GM12875 (cell line): ENCODE results near the gene GPR173.

ENCODE experiments used
- H3K4me3 ChIP-seq: one replicate; pipeline ENCODE4 v1.5.1; 2011; ENCODE audit warnings: low read depth, low read length, control low read depth
- TF ChIP-seq, protein P1 (sequence below): IDR thresholded peaks from 2 replicates; pipeline ENCODE4 v1.5.1; 2011; ENCODE audit warnings: low read depth, mild to moderate bottlenecking, control low read depth, inconsistent platforms, low read length, moderate library complexity, borderline replicate concordance; ENCODE audit not compliant: insufficient read depth

Gene GPR173, protein sequence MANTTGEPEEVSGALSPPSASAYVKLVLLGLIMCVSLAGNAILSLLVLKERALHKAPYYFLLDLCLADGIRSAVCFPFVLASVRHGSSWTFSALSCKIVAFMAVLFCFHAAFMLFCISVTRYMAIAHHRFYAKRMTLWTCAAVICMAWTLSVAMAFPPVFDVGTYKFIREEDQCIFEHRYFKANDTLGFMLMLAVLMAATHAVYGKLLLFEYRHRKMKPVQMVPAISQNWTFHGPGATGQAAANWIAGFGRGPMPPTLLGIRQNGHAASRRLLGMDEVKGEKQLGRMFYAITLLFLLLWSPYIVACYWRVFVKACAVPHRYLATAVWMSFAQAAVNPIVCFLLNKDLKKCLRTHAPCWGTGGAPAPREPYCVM

DNA sequence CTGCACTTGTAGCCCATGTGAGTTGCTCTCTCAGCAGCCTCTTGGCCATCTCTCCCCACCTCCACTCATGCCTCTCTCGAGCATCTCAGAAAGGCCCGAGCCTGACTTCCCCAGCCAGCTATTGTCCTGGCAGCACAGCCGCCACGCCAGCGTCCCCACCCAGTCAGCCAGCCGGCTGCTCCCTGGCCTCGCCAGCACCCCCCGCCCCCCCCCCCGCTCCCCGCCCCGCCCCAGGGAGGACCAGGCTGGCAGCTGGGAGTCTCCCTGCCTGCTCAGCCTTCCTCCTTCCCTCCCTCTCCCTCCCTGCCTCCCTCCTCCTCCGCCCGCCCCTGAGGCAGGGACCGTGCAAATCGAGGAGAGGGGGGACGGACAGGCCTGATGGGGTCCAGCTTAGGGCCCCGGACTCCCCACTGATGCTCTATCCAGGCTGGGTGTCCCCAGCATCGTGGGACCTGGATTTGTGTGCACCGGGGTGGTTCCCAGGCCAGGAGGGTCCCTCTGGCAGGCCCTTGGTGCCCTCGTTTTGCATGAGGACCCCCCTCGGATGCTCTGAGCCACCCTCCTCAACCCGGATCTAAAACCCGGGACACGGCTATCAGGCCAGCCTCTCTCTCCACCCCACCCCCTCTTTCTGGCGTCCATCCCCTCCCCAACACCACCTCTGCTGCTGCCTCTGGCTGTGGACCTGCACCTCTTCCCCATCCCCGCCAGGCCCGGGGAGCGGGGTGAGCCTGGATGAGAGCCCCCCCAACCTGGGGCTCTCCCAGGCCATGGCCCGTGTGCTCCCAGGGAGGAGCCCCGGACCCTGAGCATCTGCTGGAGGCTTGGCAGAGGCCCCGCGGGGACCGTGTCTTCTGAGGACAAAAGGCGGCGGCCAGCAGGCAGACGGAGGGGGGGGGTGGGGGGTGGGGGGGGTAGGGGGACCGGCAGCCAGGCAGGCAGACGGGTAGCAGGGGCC, at the start of gene GPR173:
Gene GPR173, plus strand, starts transcription at position 621 of the 958 bp plus-strand sequence. CDS start 27,833 bp downstream, outside the sequence.
- TF ChIP-seq, protein P1, sequence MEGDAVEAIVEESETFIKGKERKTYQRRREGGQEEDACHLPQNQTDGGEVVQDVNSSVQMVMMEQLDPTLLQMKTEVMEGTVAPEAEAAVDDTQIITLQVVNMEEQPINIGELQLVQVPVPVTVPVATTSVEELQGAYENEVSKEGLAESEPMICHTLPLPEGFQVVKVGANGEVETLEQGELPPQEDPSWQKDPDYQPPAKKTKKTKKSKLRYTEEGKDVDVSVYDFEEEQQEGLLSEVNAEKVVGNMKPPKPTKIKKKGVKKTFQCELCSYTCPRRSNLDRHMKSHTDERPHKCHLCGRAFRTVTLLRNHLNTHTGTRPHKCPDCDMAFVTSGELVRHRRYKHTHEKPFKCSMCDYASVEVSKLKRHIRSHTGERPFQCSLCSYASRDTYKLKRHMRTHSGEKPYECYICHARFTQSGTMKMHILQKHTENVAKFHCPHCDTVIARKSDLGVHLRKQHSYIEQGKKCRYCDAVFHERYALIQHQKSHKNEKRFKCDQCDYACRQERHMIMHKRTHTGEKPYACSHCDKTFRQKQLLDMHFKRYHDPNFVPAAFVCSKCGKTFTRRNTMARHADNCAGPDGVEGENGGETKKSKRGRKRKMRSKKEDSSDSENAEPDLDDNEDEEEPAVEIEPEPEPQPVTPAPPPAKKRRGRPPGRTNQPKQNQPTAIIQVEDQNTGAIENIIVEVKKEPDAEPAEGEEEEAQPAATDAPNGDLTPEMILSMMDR: no peak
- no peak within 1 kb of the TSS for H3K4me3 ChIP-seq

DNA sequence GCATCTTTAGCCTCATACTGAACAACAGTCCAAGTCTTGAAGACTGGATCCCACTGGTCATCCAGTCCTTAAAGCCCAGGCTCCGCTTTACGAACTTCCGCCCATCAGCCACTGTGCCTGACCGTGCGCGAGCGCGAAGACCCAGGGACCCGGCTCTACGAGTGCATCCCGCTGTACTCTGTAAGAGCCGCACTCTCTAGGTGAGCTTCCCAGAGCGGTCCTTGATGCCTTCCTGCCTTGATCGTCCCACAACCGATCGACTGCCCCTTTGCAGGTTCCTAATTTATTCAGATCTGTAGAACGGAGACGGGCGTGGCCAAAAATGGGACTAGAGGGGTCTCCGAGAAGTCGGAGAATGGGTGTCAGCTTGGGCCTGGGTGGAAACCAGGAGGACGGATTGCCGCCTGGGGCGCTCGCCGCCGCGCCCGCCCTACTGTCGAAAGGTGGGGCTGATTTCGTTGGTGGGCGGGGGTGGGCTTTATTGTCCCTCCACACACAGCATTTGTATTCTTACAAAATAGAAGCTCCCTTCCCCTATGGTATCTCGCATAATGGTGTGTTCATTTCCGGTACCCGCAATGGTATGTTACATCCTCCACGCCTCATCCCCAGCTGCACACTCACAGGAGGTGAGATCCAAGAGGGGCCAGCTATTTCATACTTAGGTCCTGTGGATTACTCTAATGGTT, 48.0 kb upstream of the GPR173 start:
- TF ChIP-seq, protein P1: no peak

DNA sequence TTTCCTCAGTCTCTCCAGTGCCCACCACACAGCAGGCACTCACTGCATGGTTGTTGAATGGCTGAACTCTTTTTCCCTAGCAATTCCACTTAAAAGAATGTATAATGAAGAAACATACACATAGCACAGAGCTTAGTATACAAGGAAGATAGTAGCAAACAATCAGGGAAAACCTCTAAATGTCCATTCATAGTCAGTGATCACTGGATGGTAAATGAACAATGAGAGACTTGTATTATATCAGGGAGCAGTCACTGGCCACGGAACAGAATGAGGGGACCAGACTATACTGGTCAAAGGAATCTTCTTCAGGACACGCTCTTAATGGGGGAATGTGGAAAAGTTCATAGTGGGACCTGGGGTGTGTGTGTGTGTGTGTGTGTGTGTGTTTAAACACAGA, 46.6 kb upstream of the GPR173 start:
- H3K4me3 ChIP-seq: no peak overlapping the region
- TF ChIP-seq, protein P1: no peak

More for the DNA sequence above, 48.0 kb upstream of the GPR173 start:
- H3K4me3 ChIP-seq: no peak overlapping the region

DNA sequence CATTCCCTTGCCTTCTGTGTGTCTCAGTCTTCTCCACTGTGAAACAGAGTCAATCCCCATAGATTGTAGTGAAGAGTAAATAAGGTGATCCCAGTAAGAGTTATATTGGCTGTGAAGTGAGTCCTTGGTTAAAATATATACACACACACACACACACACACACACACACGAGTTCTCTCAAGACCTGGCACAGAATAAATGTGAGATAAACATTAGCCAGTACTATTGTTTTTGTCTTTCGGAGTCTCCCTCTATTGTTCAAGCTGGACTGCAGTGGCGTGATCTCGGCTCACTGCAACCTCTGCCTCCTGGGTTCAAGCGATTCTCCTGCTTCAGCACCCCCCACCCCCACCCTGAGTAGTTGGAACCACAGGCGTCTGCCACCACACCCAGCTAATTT, 45.5 kb upstream of the GPR173 start:
- TF ChIP-seq, protein P1: no peak
- H3K4me3 ChIP-seq: no peak overlapping the region

DNA sequence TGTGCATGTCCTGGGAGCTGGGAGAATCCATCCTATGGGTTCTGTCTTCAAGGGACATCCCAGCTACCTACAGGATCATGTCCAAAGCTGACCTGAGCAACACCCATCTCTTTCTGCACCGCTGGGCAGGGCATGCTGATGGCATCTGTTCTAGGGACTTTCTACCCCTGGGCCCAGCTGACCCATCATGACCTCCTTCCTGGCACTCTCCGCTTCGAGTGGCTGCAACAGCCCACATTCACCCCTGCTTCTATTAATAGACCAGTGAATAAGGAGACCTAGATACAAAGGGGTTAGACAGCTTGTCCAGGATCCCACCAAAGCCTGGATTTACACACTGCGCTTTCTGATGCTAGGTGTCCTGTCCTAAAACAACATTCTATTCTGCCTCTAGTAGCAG, 44.6 kb upstream of the GPR173 start:
- no peak overlapping the region for H3K4me3 ChIP-seq
- TF ChIP-seq, protein P1: no peak

DNA sequence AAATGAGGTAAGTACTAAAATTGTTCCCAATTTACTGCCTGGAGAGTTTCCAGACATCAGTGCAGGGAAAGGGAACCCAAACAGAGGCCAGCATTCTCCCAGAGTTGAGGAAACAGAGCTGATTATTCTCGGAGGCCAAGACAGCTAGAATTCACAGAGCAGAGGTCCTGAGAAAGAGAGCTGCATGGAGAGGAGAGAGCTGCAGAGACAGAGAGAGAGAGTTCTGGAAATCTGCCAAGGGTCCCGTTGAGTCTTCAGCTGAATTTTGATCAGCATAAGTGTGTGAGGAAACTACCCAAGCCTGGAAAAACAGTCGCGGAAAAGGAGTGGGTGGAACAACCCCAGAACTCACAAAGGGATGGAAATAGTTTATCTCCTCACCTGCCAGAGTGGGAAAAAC, 43.8 kb upstream of the GPR173 start:
- TF ChIP-seq, protein P1: no peak
- no peak overlapping the region for H3K4me3 ChIP-seq
